MG63 (cell line): ENCODE measurements around the gene SUPT16H. TPM values are rescaled to one million over a fixed set of nuclear protein-coding genes. Genes with fewer than 3 reads are reported as not detected.
A peak's percentile ranks its signal among the peaks of the same experiment; 100 is the strongest.
"Not testable (repeated sequence)": the region's sequence is repeated elsewhere in the genome, so short reads cannot be mapped to it uniquely, and the experiment has no call there.

Source experiments
- DNase-seq: peaks from one replicate; pipeline ENCODE4 v3.0.0-alpha.2; 2020
- H3K27me3 ChIP-seq: fragments of 250-450 bp; sonication (Bioruptor Pico); 2 replicates; pipeline ENCODE4 v1.5.1; 2020; ENCODE audit warnings: mild to moderate bottlenecking, moderate library complexity
- H3K36me3 ChIP-seq: fragments of 250-450 bp; sonication (Bioruptor Pico); 2 replicates; pipeline ENCODE4 v1.5.1; 2020; ENCODE audit warnings: mild to moderate bottlenecking, moderate library complexity
- H3K4me3 ChIP-seq: fragments of 250-450 bp; sonication (Bioruptor Pico); 2 replicates; pipeline ENCODE4 v1.5.1; 2020; ENCODE audit warnings: mild to moderate bottlenecking, moderate library complexity
- H3K9me3 ChIP-seq: fragments of 250-450 bp; sonication (Bioruptor Pico); 2 replicates; pipeline ENCODE4 v1.5.1; 2020; ENCODE audit warnings: mild to moderate bottlenecking, moderate library complexity
- total RNA-seq: library from RNA; depleted of rRNA; stranded (reverse); fragments of >200 nt; shearing (Covaris generic); gene quantifications from 2 replicates; pipeline ENCODE4 v1.2.3, GENCODE V29; 2014; ENCODE audit warnings: low replicate concordance; rRNA removed

The SUPT16H gene
- total RNA-seq, 1 experiment from 2014 or later: 27.0 TPM

DNA sequence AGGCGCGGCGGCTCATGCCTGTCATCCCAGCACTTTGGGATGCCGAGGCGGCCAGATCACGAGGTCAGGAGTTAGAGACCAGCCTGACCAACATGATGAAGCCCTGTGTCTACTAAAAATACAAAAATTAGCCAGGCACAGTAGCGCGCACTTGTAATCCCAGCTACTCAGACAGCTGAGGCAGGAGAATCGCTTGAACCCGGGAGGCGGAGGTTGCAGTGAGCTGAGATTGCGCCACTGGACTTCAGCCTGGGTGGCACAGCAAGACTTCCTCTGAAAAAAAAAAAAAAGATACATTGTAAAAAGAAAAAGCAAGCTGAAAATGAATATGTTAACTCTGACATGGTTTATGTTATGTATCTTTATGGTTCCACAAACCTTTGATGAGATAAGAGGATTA is 70.3 kb downstream of the SUPT16H start:
- Histone ChIP-seq H3K27me3 (no peaks in the 10 kb centered on the region), H3K36me3 (no peaks in the 10 kb centered on the region), H3K4me3 (no peak overlapping the region), H3K9me3 (no peaks in the 10 kb centered on the region)
- DNase-seq: no peak

GRCh38 chr14:21311614-21312013 is 72.2 kb downstream of the SUPT16H start:
- H3K9me3 ChIP-seq: no peaks in the 10 kb centered on the region
- H3K36me3 ChIP-seq: no peaks in the 10 kb centered on the region
- no peaks in the 10 kb centered on the region for H3K27me3 ChIP-seq
- H3K4me3 ChIP-seq: no peak overlapping the region
- no peak for DNase-seq

- no peaks in the 10 kb centered on the region for H3K36me3 ChIP-seq
- DNase-seq: no peak
- no peaks in the 10 kb centered on the region for H3K27me3 ChIP-seq
- no peak overlapping the region for H3K4me3 ChIP-seq
- H3K9me3 ChIP-seq: no peaks in the 10 kb centered on the region
Measured at GRCh38 chr14:21309956-21310355, 73.9 kb downstream of the SUPT16H start.

DNA sequence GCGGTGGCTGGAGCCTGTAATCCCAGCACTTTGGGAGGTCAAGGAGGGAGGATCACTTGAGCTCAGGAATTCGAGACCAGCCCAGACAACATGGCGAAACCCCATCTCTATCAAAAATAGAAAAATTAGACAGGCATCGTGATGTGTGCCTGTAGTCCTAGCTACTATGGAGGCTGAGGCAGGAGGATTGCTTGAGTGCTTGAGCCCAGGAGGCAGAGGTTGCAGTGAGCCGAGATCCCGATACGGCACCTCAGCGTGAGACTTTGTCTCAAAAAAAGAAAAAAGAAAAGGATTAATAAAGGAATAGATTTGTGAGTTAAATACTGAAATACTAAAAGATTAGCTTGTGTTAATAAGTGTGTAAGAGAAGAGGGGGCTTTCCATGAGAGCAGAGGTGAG is 74.6 kb downstream of the SUPT16H start:
- Histone ChIP-seq H3K36me3 (no peaks in the 10 kb centered on the region), H3K27me3 (no peaks in the 10 kb centered on the region), H3K9me3 (no peaks in the 10 kb centered on the region), H3K4me3 (no peak overlapping the region)
- DNase-seq: no peak

GRCh38 chr14:21308479-21309237 is 75.2 kb downstream of the SUPT16H start:
- Histone ChIP-seq H3K27me3 (no peaks in the 10 kb centered on the region), H3K36me3 (no peaks in the 10 kb centered on the region), H3K9me3 (no peaks in the 10 kb centered on the region), H3K4me3 (0 out of 2 replicates have a peak overlapping the region, but pooled peaks have one; percentile 7)
- DNase-seq: peak; percentile 25

DNA sequence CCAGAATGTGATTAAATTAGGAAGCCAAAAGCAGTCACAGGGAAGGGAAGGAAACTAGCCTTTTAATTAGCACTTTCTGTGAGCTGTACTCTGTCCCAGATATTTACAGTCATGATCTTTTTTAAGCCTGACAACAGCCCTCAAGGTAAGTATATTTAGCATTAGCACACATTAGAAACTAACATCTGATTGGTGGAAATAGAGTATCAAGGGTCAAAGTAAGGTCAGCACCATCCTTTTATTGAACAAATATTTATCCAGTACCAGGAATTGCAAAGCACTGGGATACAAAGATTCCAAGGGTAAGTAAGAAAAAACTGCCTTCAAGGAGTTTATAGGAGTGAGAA is 75.7 kb downstream of the SUPT16H start:
- no peaks in the 10 kb centered on the region for H3K36me3 ChIP-seq
- DNase-seq: no peak
- no peaks in the 10 kb centered on the region for H3K9me3 ChIP-seq
- H3K4me3 ChIP-seq: no peak overlapping the region
- H3K27me3 ChIP-seq: no peaks in the 10 kb centered on the region

GRCh38 chr14:21307637-21308036 is 76.2 kb downstream of the SUPT16H start:
- DNase-seq: no peak
- H3K36me3 ChIP-seq: no peaks in the 10 kb centered on the region
- no peaks in the 10 kb centered on the region for H3K27me3 ChIP-seq
- no peaks in the 10 kb centered on the region for H3K9me3 ChIP-seq
- H3K4me3 ChIP-seq: no peak overlapping the region

DNA sequence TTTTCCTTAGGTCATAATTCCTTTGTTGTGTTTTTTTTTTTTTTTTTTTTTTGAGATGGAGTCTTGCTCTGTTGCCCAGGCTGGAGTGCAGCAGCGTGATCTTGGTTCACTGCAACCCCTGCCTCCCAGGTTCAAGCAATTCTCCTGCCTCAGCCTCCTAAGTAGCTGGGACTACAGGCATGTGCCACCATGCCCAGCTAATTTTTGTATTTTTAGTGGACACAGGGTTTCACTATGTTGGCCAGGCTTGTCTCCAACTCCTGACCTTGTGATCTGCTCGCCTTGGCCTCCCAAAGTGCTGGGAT is 81.0 kb downstream of the SUPT16H start:
- not testable (repeated sequence) for H3K27me3 ChIP-seq, H3K36me3 ChIP-seq, H3K4me3 ChIP-seq, H3K9me3 ChIP-seq, DNase-seq

DNA sequence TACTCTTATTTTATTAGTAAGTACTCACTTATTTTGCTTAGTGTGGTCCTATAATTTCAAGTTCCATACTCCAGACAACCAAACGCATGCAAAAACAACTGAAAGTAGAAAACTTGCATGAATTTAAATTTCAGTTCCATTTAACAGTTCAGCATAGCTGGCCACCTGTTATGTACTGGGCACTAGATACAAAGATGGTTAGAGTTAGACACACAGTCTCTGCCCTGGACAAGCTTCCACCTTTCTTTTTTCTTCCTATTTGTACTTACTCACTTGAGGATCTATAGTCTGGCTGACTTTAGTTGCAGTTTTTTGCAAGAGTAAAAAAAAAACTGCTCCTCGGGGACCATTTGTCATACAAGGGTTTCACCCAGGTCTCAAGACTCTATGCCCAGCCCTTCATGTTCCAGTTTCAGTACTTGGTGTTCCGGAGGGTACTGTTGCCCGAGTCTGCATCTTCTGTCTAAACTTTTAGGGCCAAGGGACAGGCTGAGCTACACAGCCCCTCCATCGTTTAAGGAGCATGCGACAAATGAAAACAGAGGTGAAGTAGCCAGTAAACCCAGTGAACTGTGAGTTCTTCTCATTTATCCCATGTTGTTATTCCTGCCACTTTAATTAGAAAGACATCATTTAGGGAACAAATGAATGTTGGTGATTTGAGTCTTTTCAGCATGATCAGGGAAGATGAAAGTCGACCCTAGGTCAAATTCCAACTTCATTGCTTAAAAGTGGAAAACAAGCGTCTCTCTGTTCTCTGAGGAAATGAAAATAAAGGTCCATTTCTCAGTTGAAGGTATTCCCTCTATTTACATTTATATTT is 81.6 kb downstream of the SUPT16H start:
- DNase-seq: no peak
- H3K36me3 ChIP-seq: no peaks in the 10 kb centered on the region
- H3K27me3 ChIP-seq: no peaks in the 10 kb centered on the region
- no peak overlapping the region for H3K4me3 ChIP-seq
- no peaks in the 10 kb centered on the region for H3K9me3 ChIP-seq

Other genes with a start within 250 kb of the SUPT16H start
- gene OR5AU1, start 228.0 kb downstream of the SUPT16H start, total RNA-seq: not detected in 2 replicates
- 994 and 1,287 TPM in 2 replicates for gene HNRNPC, start 114.6 kb downstream of the SUPT16H start, total RNA-seq
- not detected in 2 replicates for gene RPGRIP1, start 103.9 kb downstream of the SUPT16H start, total RNA-seq
- 24.1 and 24.6 TPM in 2 replicates for gene CHD8, start 72.1 kb upstream of the SUPT16H start, total RNA-seq
- gene RAB2B, start 92.9 kb upstream of the SUPT16H start, total RNA-seq: 6.5 and 7.2 TPM in 2 replicates
- 26.9 and 75.1 TPM in 2 replicates for gene TOX4, start 93.2 kb upstream of the SUPT16H start, total RNA-seq
- 46.0 and 52.0 TPM in 2 replicates for gene METTL3, start 127.3 kb upstream of the SUPT16H start, total RNA-seq
- 0.36 and 0.81 TPM in 2 replicates for gene SALL2, start 142.3 kb upstream of the SUPT16H start, total RNA-seq
- gene OR10G3, start 196.1 kb upstream of the SUPT16H start, total RNA-seq: not detected in 2 replicates